HepG2 (cell line): ENCODE results near the gene PDE9A. TPM values are rescaled to one million over a fixed set of nuclear protein-coding genes. Genes with fewer than 3 reads are reported as not detected.

ENCODE experiments used
- ATAC-seq: fragments of 200-7000 bp; cut with Tn5 transposase; 3 replicates; pipeline ENCODE4 v1.9.1; 2020; ENCODE audit warnings: mild to moderate bottlenecking, moderate library complexity
- BruUV-seq: library from RNA; stranded (reverse); fragments of 400-500 nt; replicated peaks from 2 replicates; lab custom pipeline; 2021; lab: Mats Ljungman, UMichigan
- CTCF ChIA-PET: fragments of 300-600 bp; formaldehyde crosslinking; extraction: SDS; loops from one replicate; lab custom pipeline; 2021; ENCODE audit warnings: low total read pairs, inconsistent platforms, low intra/inter-chr PET ratio; lab: Yijun Ruan, JAX
- POLR2A ChIA-PET: fragments of 350-600 bp; sonication (Branson Sonifier 250); formaldehyde crosslinking; loops from one replicate; lab custom pipeline; 2020; ENCODE audit warnings: antibody characterized with exemption, inconsistent platforms; lab: Yijun Ruan, JAX
- DNase-seq: peaks from one replicate; pipeline ENCODE4 v3.0.0-alpha.2; 2015; ENCODE audit warnings: low spot score
- FAIRE-seq: peaks from 3 replicates; lab custom pipeline; 2011; peaks lifted over from hg19 to GRCh38; lab: Jason Lieb, UNC
- H2AFZ ChIP-seq: one replicate; pipeline ENCODE4 v1.6.1; 2011; ENCODE audit warnings: low read length, inconsistent platforms
- H3K27ac ChIP-seq: fragments of 300-600 bp; 3 replicates; pipeline ENCODE4 v1.8.0; 2011; ENCODE audit warnings: mixed run types, mild to moderate bottlenecking, mixed read lengths, low read length, inconsistent platforms; ENCODE audit not compliant: insufficient read depth; ENCODE audit errors: extremely low read length
- H3K27me3 ChIP-seq, 2 experiments: fragments of 200-600 bp in 1 of 2; 2 replicates in 1 of 2; 3 replicates in 1 of 2; pipeline versions ENCODE4 v1.6.0 to v1.8.0; 2011; ENCODE audit warnings: low read length in 2 of 2, mild to moderate bottlenecking in 2 of 2, moderate library complexity in 2 of 2, inconsistent platforms in 1 of 2; ENCODE audit not compliant: insufficient read depth in 2 of 2, control insufficient read depth in 1 of 2
- H3K36me3 ChIP-seq, 2 experiments: fragments of 200-600 bp in 1 of 2; replicated peaks in 1 of 2; 2 replicates in 1 of 2; 3 replicates in 1 of 2; pipeline versions ENCODE4 v1.5.1 to v1.8.0; 2011; ENCODE audit warnings: low read length in 2 of 2, inconsistent platforms in 1 of 2; ENCODE audit not compliant: insufficient read depth in 2 of 2, control insufficient read depth in 1 of 2
- H3K4me1 ChIP-seq: 2 replicates; pipeline ENCODE4 v1.5.1; 2012; ENCODE audit warnings: low read length, inconsistent platforms; ENCODE audit not compliant: insufficient read depth
- H3K4me2 ChIP-seq: 2 replicates; pipeline ENCODE4 v1.6.0; 2011; ENCODE audit warnings: low read depth, low read length, inconsistent platforms
- H3K4me3 ChIP-seq, 3 experiments: fragments of 200-600 bp in 1 of 3; sonication (generic), shearing (Covaris generic) in 1 of 3; replicated peaks in 1 of 3; 2 replicates each; pipeline ENCODE4 v1.5.1; 2011 to 2016; ENCODE audit warnings: low read length in 3 of 3, inconsistent platforms in 2 of 3, low read depth in 2 of 3, mild to moderate bottlenecking in 2 of 3, control low read depth in 1 of 3, mixed read lengths in 1 of 3; ENCODE audit not compliant: insufficient read depth in 1 of 3
- H3K79me2 ChIP-seq: one replicate; pipeline ENCODE4 v1.6.1; 2011; ENCODE audit warnings: low read length, inconsistent platforms; ENCODE audit not compliant: insufficient read depth
- H3K9ac ChIP-seq: 2 replicates; pipeline ENCODE4 v1.6.0; 2011; ENCODE audit warnings: mild to moderate bottlenecking, low read depth, low read length, inconsistent platforms; ENCODE audit not compliant: insufficient read depth
- H3K9me3 ChIP-seq: 2 replicates; pipeline ENCODE4 v1.5.1; 2012; ENCODE audit warnings: mild to moderate bottlenecking, low read length
- H4K20me1 ChIP-seq: 2 replicates; pipeline ENCODE4 v1.6.0; 2011; ENCODE audit warnings: inconsistent platforms, mild to moderate bottlenecking, low read length, moderate library complexity; ENCODE audit not compliant: insufficient read depth
- ADNP ChIP-seq: sonication (generic); formaldehyde crosslinking; IDR thresholded peaks from 2 replicates; pipeline ENCODE4 v1.4.0; 2020; ENCODE audit warnings: missing genetic modification reagents
- CBX2 ChIP-seq, 2 experiments: fragments of 200-600 bp in 1 of 2; sonication (generic); formaldehyde crosslinking in 1 of 2; IDR thresholded peaks; 2 replicates each; pipeline versions ENCODE4 v1.7.0 to v1.8.1; 2018 to 2022; ENCODE audit warnings: low read depth in 2 of 2, low read length in 1 of 2, mild to moderate bottlenecking in 1 of 2, missing genetic modification reagents in 1 of 2
- JUN ChIP-seq: sonication (generic); formaldehyde crosslinking; IDR thresholded peaks from 2 replicates; pipeline ENCODE4 v1.4.0; 2020; ENCODE audit warnings: mild to moderate bottlenecking, missing genetic modification reagents
- NFYB ChIP-seq: sonication (generic); formaldehyde crosslinking; IDR thresholded peaks from 2 replicates; pipeline ENCODE4 v1.4.0; 2020; ENCODE audit warnings: missing genetic modification reagents
- PHF5A ChIP-seq: IDR thresholded peaks from one replicate; pipeline ENCODE4 v1.6.1; 2018; ENCODE audit warnings: low read depth, missing genetic modification reagents; ENCODE audit not compliant: unreplicated experiment
- TBX3 ChIP-seq: fragments of 450-650 bp; IDR thresholded peaks from 2 replicates; pipeline ENCODE4 v1.6.1; 2017; ENCODE audit warnings: antibody characterized with exemption, mild to moderate bottlenecking, inconsistent platforms, borderline replicate concordance
- WIZ ChIP-seq: sonication (generic); formaldehyde crosslinking; IDR thresholded peaks from 2 replicates; pipeline ENCODE4 v1.5.1; 2020; ENCODE audit warnings: mild to moderate bottlenecking, missing genetic modification reagents
- ZMYM3 ChIP-seq: sonication (generic); formaldehyde crosslinking; IDR thresholded peaks from 2 replicates; pipeline ENCODE4 v1.5.1; 2020; ENCODE audit warnings: mild to moderate bottlenecking, missing genetic modification reagents
- ZNF12 ChIP-seq: sonication (generic); formaldehyde crosslinking; IDR thresholded peaks from 2 replicates; pipeline ENCODE4 v1.5.0; 2020; ENCODE audit warnings: missing genetic modification reagents
- ZNF546 ChIP-seq: sonication (generic); formaldehyde crosslinking; conservative IDR thresholded peaks from 2 replicates; pipeline ENCODE4 v1.8.1; 2023; ENCODE audit warnings: mild to moderate bottlenecking, missing genetic modification reagents
- ZNF672 ChIP-seq: sonication (generic); formaldehyde crosslinking; IDR thresholded peaks from 2 replicates; pipeline ENCODE4 v1.8.1; 2022; ENCODE audit warnings: missing genetic modification reagents
- ZNF737 ChIP-seq: sonication (generic); formaldehyde crosslinking; IDR thresholded peaks from 2 replicates; pipeline ENCODE4 v1.5.0; 2020; ENCODE audit warnings: missing genetic modification reagents, mild to moderate bottlenecking, borderline replicate concordance
- WGBS: methylation state at CpG from one replicate; pipeline ENCODE4 v1.1.6; 2017; ENCODE audit warnings: low lambda C conversion rate; 5-methylcytosine and 5-hydroxymethylcytosine counted together
- in situ Hi-C: cut with HindIII; loops from 2 replicates; pipeline ENCODE4 v1.10.0; 2017; ENCODE audit warnings: low pct_unique_long_range_greater_than_20kb; ENCODE audit not compliant: extremely low pct_ligation_motif_present
- intact Hi-C: fragments of 100-400 bp; cut with micrococcal nuclease; formaldehyde crosslinking; loops from one replicate; pipeline ENCODE4 v1.10.0; 2022; ENCODE audit not compliant: unreplicated experiment
- polyA plus RNA-seq, 8 experiments: library from polyadenylated mRNA; depleted of rRNA in 3 of 8; stranded (reverse) in 7 of 8; unstranded in 1 of 8; fragments of >200 nt; fragmentation: Illumina TruSeq in 4 of 8; extraction: Trizol in 4 of 8; gene quantifications; 2 replicates each; pipeline versions ENCODE4 v1.2.1 to v1.2.3, GENCODE V29; 2011 to 2016; ENCODE audit warnings: low read depth in 4 of 8, missing spikeins in 1 of 8, mixed read lengths in 1 of 8; ENCODE audit not compliant: insufficient read depth in 1 of 8
- total RNA-seq, 5 experiments: library from RNA; depleted of rRNA; stranded (reverse); fragments of >200 nt; fragmentation: Illumina TruSeq; extraction: Trizol; gene quantifications; 2 replicates each; pipeline ENCODE4 v1.2.3, GENCODE V29; 2016; ENCODE audit warnings: low read depth in 1 of 5
- TF ChIP-seq, protein P1 (sequence below): sonication (generic); formaldehyde crosslinking; IDR thresholded peaks from 2 replicates; pipeline ENCODE4 v1.9.0; 2022; ENCODE audit warnings: missing genetic modification reagents, mild to moderate bottlenecking, borderline replicate concordance
- TF ChIP-seq, protein P2 (sequence below): IDR thresholded peaks from 2 replicates; pipeline ENCODE4 v1.6.1; 2012; ENCODE audit warnings: low read length, improper control_type of control experiment
- TF ChIP-seq, protein P3 (sequence below): sonication (generic); formaldehyde crosslinking; IDR thresholded peaks from 2 replicates; pipeline ENCODE4 v1.4.0; 2020; ENCODE audit warnings: missing genetic modification reagents
- TF ChIP-seq, protein P4 (sequence below): sonication (generic); formaldehyde crosslinking; IDR thresholded peaks from 2 replicates; pipeline ENCODE4 v1.4.0; 2020; ENCODE audit warnings: missing genetic modification reagents

The PDE9A gene
- total and polyA plus RNA-seq, 2 of the 13 experiments (the other 11 are each of a cell fraction or from before 2014, with no cell fraction given), result 4.6 to 19.7 TPM

DNA sequence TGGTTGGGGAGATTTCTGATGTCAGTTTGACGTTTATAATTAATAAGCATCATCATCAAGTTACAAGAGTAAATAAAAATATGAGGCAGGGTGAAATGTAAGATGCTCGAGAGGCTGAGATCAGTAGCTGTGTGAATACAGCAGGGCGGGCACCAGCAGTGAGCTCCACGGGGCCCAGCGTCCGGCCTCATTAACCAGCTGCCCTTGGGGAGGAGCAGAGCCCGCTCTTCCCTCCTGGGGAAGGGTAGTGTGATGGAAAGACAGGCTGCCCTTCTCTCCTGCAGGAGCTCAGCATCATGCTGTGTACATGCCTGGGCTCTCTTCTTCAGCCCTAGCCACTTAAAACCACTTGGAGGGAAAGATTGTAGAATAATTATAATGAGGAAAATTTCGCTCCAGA is 23.4 kb downstream of the PDE9A start:
- 0 out of 5 replicates have a peak, but pooled peaks cover 0 to 7% of the 10 kb centered on the region in 2 experiments for H3K36me3 ChIP-seq
- TF ChIP-seq NFYB (CRISPR knock-in tag) (no peak), TBX3 (no peak), CBX2 (IDR thresholded peaks at IDR 0.05; ENCODE audit: low read depth, low read length) (no peak), CBX2 (CRISPR knock-in tag; IDR thresholded peaks at IDR 0.05; ENCODE audit: low read depth) (no peak), ZMYM3 (no peak), JUN (CRISPR knock-in tag) (no peak), ADNP (CRISPR knock-in tag) (no peak), ZNF546 (CRISPR knock-in tag) (no peak), WIZ (CRISPR knock-in tag) (no peak), ZNF672 (CRISPR knock-in tag) (no peak), PHF5A (CRISPR knock-in tag) (no peak), ZNF12 (CRISPR knock-in tag) (no peak), ZNF737 (CRISPR knock-in tag) (no peak)
- TF ChIP-seq, protein P1, sequence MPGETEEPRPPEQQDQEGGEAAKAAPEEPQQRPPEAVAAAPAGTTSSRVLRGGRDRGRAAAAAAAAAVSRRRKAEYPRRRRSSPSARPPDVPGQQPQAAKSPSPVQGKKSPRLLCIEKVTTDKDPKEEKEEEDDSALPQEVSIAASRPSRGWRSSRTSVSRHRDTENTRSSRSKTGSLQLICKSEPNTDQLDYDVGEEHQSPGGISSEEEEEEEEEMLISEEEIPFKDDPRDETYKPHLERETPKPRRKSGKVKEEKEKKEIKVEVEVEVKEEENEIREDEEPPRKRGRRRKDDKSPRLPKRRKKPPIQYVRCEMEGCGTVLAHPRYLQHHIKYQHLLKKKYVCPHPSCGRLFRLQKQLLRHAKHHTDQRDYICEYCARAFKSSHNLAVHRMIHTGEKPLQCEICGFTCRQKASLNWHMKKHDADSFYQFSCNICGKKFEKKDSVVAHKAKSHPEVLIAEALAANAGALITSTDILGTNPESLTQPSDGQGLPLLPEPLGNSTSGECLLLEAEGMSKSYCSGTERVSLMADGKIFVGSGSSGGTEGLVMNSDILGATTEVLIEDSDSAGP, result no peak
- TF ChIP-seq, protein P2, sequence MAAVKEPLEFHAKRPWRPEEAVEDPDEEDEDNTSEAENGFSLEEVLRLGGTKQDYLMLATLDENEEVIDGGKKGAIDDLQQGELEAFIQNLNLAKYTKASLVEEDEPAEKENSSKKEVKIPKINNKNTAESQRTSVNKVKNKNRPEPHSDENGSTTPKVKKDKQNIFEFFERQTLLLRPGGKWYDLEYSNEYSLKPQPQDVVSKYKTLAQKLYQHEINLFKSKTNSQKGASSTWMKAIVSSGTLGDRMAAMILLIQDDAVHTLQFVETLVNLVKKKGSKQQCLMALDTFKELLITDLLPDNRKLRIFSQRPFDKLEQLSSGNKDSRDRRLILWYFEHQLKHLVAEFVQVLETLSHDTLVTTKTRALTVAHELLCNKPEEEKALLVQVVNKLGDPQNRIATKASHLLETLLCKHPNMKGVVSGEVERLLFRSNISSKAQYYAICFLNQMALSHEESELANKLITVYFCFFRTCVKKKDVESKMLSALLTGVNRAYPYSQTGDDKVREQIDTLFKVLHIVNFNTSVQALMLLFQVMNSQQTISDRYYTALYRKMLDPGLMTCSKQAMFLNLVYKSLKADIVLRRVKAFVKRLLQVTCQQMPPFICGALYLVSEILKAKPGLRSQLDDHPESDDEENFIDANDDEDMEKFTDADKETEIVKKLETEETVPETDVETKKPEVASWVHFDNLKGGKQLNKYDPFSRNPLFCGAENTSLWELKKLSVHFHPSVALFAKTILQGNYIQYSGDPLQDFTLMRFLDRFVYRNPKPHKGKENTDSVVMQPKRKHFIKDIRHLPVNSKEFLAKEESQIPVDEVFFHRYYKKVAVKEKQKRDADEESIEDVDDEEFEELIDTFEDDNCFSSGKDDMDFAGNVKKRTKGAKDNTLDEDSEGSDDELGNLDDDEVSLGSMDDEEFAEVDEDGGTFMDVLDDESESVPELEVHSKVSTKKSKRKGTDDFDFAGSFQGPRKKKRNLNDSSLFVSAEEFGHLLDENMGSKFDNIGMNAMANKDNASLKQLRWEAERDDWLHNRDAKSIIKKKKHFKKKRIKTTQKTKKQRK, result no peak
- TF ChIP-seq, protein P3, sequence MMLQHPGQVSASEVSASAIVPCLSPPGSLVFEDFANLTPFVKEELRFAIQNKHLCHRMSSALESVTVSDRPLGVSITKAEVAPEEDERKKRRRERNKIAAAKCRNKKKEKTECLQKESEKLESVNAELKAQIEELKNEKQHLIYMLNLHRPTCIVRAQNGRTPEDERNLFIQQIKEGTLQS, result no peak
- TF ChIP-seq, protein P4, sequence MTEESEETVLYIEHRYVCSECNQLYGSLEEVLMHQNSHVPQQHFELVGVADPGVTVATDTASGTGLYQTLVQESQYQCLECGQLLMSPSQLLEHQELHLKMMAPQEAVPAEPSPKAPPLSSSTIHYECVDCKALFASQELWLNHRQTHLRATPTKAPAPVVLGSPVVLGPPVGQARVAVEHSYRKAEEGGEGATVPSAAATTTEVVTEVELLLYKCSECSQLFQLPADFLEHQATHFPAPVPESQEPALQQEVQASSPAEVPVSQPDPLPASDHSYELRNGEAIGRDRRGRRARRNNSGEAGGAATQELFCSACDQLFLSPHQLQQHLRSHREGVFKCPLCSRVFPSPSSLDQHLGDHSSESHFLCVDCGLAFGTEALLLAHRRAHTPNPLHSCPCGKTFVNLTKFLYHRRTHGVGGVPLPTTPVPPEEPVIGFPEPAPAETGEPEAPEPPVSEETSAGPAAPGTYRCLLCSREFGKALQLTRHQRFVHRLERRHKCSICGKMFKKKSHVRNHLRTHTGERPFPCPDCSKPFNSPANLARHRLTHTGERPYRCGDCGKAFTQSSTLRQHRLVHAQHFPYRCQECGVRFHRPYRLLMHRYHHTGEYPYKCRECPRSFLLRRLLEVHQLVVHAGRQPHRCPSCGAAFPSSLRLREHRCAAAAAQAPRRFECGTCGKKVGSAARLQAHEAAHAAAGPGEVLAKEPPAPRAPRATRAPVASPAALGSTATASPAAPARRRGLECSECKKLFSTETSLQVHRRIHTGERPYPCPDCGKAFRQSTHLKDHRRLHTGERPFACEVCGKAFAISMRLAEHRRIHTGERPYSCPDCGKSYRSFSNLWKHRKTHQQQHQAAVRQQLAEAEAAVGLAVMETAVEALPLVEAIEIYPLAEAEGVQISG (CRISPR knock-in tag), result no peak
- TF ChIP-seq, all 625 proteins: peak for 0
- Histone ChIP-seq H3K9ac (no peak overlapping the region), H3K79me2 (no peaks in the 10 kb centered on the region), H4K20me1 (peaks cover 16% of the 10 kb centered on the region; the same call in 1 of the 2 replicates), H3K27ac (no peak overlapping the region), H3K4me2 (no peak overlapping the region), H3K9me3 (no peaks in the 10 kb centered on the region), H2AFZ (no peak overlapping the region), H3K4me3 (no peak overlapping the region), H3K4me1 (peaks cover 22% of the 10 kb centered on the region), H3K27me3 (no peaks in the 10 kb centered on the region)
- FAIRE-seq (no peak), DNase-seq (no peak), ATAC-seq (no peak)
- BruUV-seq, result no TSS peak
- in situ Hi-C loops (no loop called here), intact Hi-C loops (no loop called here)
- ChIA-PET POLR2A (no interaction called here), CTCF (no interaction called here)
- 94% methylated on average over 8 of the region's 8 CpGs for WGBS
